Suprapubic skin (tissue), 4 donors: Measurements from ENCODE around the gene VAV1. TPM values are rescaled to one million over a fixed set of nuclear protein-coding genes. Genes with fewer than 3 reads are reported as not detected.

Experiments
- DNase-seq, 2 donors: peaks; one replicate each; pipeline ENCODE4 v3.0.0-alpha.2; 2019; ENCODE audit warnings: low spot score in 2 of 2
- H3K27ac ChIP-seq: fragments of 200-600 bp; sonication (generic); one replicate; pipeline ENCODE4 v1.5.1; 2019
- H3K27me3 ChIP-seq: fragments of 200-600 bp; sonication (generic); one replicate; pipeline ENCODE4 v1.5.1; 2019
- H3K36me3 ChIP-seq: fragments of 200-600 bp; sonication (generic); one replicate; pipeline ENCODE4 v1.5.1; 2019
- H3K4me1 ChIP-seq: fragments of 200-600 bp; sonication (generic); one replicate; pipeline ENCODE4 v1.5.1; 2019
- H3K4me3 ChIP-seq: fragments of 200-600 bp; sonication (generic); one replicate; pipeline ENCODE4 v1.5.1; 2019; ENCODE audit warnings: mild to moderate bottlenecking
- H3K9me3 ChIP-seq: fragments of 200-600 bp; sonication (generic); one replicate; pipeline ENCODE4 v1.5.1; 2019
- EP300 ChIP-seq: sonication (generic); formaldehyde crosslinking; IDR thresholded peaks from one replicate; pipeline ENCODE4 v1.6.1; 2017; ENCODE audit warnings: antibody characterized with exemption
- POLR2A ChIP-seq, 2 donors: fragments of 450-650 bp; IDR thresholded peaks; one replicate each; pipeline ENCODE4 v1.6.1; 2017; ENCODE audit warnings: antibody characterized with exemption in 2 of 2, mild to moderate bottlenecking in 2 of 2, moderate library complexity in 2 of 2
- POLR2AphosphoS5 ChIP-seq, 3 donors: sonication (generic); formaldehyde crosslinking; IDR thresholded peaks; one replicate each; pipeline ENCODE4 v1.6.1; 2017; ENCODE audit warnings: antibody characterized with exemption in 3 of 3
- WGBS: methylation state at CpG from one replicate; pipeline ENCODE4 v1.1.5; 2018; 5-methylcytosine and 5-hydroxymethylcytosine counted together
- total RNA-seq, 4 donors: library from RNA; depleted of rRNA; stranded (reverse); fragments of >200 nt; gene quantifications; one replicate each; pipeline ENCODE4 v1.1.0, GENCODE V29; 2016
- TF ChIP-seq, protein P1 (sequence below), 2 donors: fragments of 200-600 bp in 1 of 2; fragments of 450-650 bp in 1 of 2; sonication (generic) in 1 of 2; IDR thresholded peaks; one replicate each; pipeline ENCODE4 v1.5.1; 2016 to 2019; ENCODE audit warnings: antibody characterized with exemption in 2 of 2, mild to moderate bottlenecking in 1 of 2, moderate library complexity in 1 of 2

Gene VAV1
- total RNA-seq, 4 donors from 2014 or later: 1.1 to 3.1 (median 1.2) TPM

DNA sequence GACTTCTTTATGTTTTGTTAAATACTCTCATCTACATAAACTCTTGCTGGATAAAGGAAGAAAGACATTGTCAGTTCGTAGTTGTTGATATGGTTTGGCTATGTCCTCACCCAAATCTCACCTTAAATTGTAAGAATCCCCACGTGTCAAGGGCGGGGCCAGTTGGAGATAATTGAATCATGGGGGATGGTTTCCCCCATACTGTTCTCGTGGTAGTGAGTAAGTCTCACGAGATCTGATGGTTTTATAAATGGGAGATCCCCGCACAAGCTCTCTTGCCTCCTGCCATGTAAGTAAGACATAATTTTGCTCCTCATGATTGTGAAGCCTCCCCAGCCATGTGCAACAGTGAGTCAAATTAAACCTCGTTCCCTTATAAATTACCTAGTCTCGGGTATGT, 118.4 kb downstream of the VAV1 start:
- Histone ChIP-seq H3K27ac (no peak overlapping the region), H3K36me3 (no peaks in the 10 kb centered on the region), H3K27me3 (peaks cover 5% of the 10 kb centered on the region), H3K4me3 (no peak overlapping the region), H3K9me3 (peaks cover 8% of the 10 kb centered on the region), H3K4me1 (no peaks in the 10 kb centered on the region)
- DNase-seq: no peak
- 68% methylated on average over 8 of the region's 8 CpGs for WGBS
- TF ChIP-seq POLR2A (IDR thresholded peaks at IDR 0.05) (no peak), POLR2AphosphoS5 (IDR thresholded peaks at IDR 0.05) (no peak)

GRCh38 chr19:6891761-6892385, 119.4 kb downstream of the VAV1 start:
- Histone ChIP-seq H3K27me3 (peaks cover 5% of the 10 kb centered on the region), H3K36me3 (no peaks in the 10 kb centered on the region), H3K4me3 (no peak overlapping the region), H3K4me1 (no peaks in the 10 kb centered on the region), H3K27ac (no peak overlapping the region), H3K9me3 (peaks cover 16% of the 10 kb centered on the region)
- 74% methylated on average over 8 of the region's 8 CpGs for WGBS
- DNase-seq: no peak
- TF ChIP-seq, protein P1, sequence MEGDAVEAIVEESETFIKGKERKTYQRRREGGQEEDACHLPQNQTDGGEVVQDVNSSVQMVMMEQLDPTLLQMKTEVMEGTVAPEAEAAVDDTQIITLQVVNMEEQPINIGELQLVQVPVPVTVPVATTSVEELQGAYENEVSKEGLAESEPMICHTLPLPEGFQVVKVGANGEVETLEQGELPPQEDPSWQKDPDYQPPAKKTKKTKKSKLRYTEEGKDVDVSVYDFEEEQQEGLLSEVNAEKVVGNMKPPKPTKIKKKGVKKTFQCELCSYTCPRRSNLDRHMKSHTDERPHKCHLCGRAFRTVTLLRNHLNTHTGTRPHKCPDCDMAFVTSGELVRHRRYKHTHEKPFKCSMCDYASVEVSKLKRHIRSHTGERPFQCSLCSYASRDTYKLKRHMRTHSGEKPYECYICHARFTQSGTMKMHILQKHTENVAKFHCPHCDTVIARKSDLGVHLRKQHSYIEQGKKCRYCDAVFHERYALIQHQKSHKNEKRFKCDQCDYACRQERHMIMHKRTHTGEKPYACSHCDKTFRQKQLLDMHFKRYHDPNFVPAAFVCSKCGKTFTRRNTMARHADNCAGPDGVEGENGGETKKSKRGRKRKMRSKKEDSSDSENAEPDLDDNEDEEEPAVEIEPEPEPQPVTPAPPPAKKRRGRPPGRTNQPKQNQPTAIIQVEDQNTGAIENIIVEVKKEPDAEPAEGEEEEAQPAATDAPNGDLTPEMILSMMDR (IDR thresholded peaks at IDR 0.05): no peak
- TF ChIP-seq POLR2A (IDR thresholded peaks at IDR 0.05) (no peak), POLR2AphosphoS5 (IDR thresholded peaks at IDR 0.05) (no peak), EP300 (no peak)

DNA sequence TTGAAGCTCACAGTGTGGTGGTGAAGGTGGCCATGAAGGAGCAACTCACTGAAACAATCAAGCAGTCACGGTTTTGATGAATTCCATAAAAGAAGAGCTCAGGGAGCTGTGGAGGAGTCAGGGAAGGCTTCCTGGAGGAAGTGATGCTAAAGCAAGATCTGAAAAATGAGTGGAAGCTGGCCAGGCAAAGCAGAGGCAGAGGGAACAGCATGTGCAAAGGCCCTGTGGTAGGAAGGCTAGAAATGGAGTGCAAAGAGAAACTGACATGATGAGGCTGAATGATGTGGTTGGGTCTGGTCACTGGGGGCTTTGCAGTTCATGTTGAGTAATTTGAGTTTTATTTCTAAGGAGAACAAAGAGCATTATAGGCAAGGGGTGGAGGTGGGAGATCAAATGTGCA, 121.8 kb downstream of the VAV1 start:
- Histone ChIP-seq H3K27me3 (peaks cover 5% of the 10 kb centered on the region), H3K4me1 (no peaks in the 10 kb centered on the region), H3K9me3 (peaks cover 22% of the 10 kb centered on the region), H3K36me3 (no peaks in the 10 kb centered on the region), H3K4me3 (no peak overlapping the region), H3K27ac (no peak overlapping the region)
- TF ChIP-seq, protein P1 (IDR thresholded peaks at IDR 0.05): no peak
- TF ChIP-seq POLR2AphosphoS5 (IDR thresholded peaks at IDR 0.05) (no peak), POLR2A (IDR thresholded peaks at IDR 0.05) (no peak), EP300 (no peak)
- DNase-seq: no peak
- WGBS: 100% methylated on average over 1 of the region's 1 CpG

DNA sequence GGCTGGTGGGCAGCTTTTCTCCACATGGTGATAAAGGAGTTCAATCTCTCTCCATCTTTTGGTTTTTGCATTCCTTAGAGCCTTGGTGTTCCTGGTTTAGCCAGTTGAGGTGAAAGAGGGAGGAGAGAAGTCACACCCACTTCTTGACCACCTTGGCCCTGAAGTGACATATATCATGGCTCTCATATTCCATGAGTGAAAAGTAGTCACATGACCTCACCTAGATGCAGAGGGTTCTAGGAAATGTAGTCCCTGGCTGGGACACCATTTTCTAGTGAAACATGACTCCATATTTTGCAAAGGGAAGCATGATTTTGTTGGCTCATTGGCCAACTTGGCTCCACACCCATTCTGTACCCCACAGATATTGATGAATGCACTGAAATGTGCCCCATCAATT, 130.9 kb downstream of the VAV1 start:
- H3K4me1 ChIP-seq: no peaks in the 10 kb centered on the region
- H3K9me3 ChIP-seq: peaks cover 18% of the 10 kb centered on the region
- no peak overlapping the region for H3K27ac ChIP-seq
- TF ChIP-seq POLR2AphosphoS5 (IDR thresholded peaks at IDR 0.05): no peak
- TF ChIP-seq EP300: no peak
- TF ChIP-seq POLR2A (IDR thresholded peaks at IDR 0.05): no peak
- no peaks in the 10 kb centered on the region for H3K36me3 ChIP-seq
- no peak overlapping the region for H3K4me3 ChIP-seq
- no peak for DNase-seq
- H3K27me3 ChIP-seq: no peaks in the 10 kb centered on the region

GRCh38 chr19:6906559-6907060, 134.1 kb downstream of the VAV1 start:
- Histone ChIP-seq H3K27me3 (no peaks in the 10 kb centered on the region), H3K4me3 (no peak overlapping the region), H3K36me3 (no peaks in the 10 kb centered on the region), H3K27ac (no peak overlapping the region), H3K9me3 (peaks cover 18% of the 10 kb centered on the region), H3K4me1 (no peaks in the 10 kb centered on the region)
- DNase-seq: no peak
- TF ChIP-seq POLR2A (IDR thresholded peaks at IDR 0.05) (no peak), POLR2AphosphoS5 (IDR thresholded peaks at IDR 0.05) (no peak), EP300 (no peak)
- TF ChIP-seq, protein P1 (IDR thresholded peaks at IDR 0.05): no peak
- 22% methylated on average over 3 of the region's 3 CpGs for WGBS

Other genes with a start within 250 kb of the VAV1 start
- gene TNFSF9, start 241.7 kb upstream of the VAV1 start, total RNA-seq: 1 to 10 TPM; 1.0 to 2.9 (median 1.7) TPM
- under 1 TPM in 1 of 4 donors, not detected in 3; 0.97 TPM for gene CD70, start 181.6 kb upstream of the VAV1 start, total RNA-seq
- gene TNFSF14, start 102.5 kb upstream of the VAV1 start, total RNA-seq: not detected
- gene C3, start 52.1 kb upstream of the VAV1 start, total RNA-seq: 100 to 1,000 TPM in 2 of 4 donors, 10 to 100 TPM in 2; 55.3 to 109 (median 86.8) TPM
- gene GPR108, start 35.1 kb upstream of the VAV1 start, total RNA-seq: 10 to 100 TPM; 52.9 to 72.7 (median 60.7) TPM
- 10 to 100 TPM; 25.5 to 80.7 (median 40.5) TPM for gene TRIP10, start 33.0 kb upstream of the VAV1 start, total RNA-seq
- gene SH2D3A, start 5.3 kb upstream of the VAV1 start, total RNA-seq: 10 to 100 TPM; 52.4 to 77.2 (median 66.8) TPM
- not detected for gene ADGRE1, start 114.9 kb downstream of the VAV1 start, total RNA-seq
- not detected for gene MBD3L2B, start 248.7 kb downstream of the VAV1 start, total RNA-seq